ENCODE measurements around the gene UBASH3B.

- no peak for TF ChIP-seq EP300 (IDR thresholded peaks at IDR 0.05)
- no peak for TF ChIP-seq CTCF (IDR thresholded peaks at IDR 0.05)
- no peak for TF ChIP-seq POLR2A (IDR thresholded peaks at IDR 0.05)
- TF ChIP-seq POLR2AphosphoS5 (IDR thresholded peaks at IDR 0.05), result no peak
These were observed 1.1 kb downstream of the UBASH3B start for GRCh38 chr11:122656631-122657101.
